ENCODE results near the gene PDE9A. TPM values are rescaled to one million over a fixed set of nuclear protein-coding genes. Genes with fewer than 3 reads are reported as not detected.
"Not testable (repeated sequence)": the region's sequence is repeated elsewhere in the genome, so short reads cannot be mapped to it uniquely, and the experiment has no call there.

The PDE9A gene
- total RNA-seq, 1 donor from 2014 or later, result 16.7 TPM

GRCh38 chr21:42690586-42690985 lies 37.2 kb downstream of the PDE9A start:
- DNase-seq, result no peak

GRCh38 chr21:42691901-42692559 lies 38.6 kb downstream of the PDE9A start:
- DNase-seq, result no peak

GRCh38 chr21:42692688-42693087 lies 39.3 kb downstream of the PDE9A start:
- DNase-seq, result no peak

DNA sequence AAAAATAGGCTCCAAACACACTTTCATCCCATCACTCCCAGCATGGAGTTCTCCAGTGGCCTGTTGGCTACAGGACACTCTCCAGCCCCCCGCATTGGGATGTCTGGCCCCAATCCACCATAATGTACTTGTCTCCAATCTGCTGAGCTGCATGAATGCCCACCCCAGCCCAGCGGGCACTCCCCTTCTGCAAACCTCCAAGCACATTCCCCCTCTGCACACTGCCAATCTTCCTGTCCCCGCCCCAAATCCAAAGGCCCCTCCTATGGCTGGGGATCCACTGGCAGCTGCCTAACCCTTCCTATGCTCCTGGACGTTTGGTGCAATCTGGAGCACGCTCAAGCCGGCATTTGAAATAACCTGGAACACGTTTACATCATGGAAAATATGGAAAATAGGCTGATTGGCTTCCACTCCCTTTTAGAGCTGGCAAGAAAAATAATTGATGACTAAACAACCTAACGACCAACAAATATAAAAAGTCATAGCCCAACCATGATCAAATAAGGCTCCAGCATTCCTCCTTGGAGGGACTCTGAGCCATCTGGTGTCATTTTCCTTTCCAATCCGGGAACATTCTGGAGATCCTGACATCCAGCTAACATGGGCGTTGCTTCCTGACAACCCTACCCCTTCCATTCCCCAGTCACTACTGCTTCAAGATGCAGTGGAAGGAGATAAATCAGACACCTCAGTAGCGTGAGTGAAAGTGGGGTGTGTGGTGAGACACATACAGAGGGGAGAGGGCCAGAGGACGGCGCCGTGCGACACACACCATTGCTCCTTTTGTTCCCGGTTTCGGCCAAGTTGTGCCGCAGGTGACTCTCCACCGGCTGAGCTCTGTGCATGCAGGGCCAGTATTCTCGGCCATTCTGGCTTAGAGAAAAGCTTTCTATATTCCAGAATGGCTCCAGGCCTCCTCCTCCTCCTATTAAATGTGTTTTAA lies 41.6 kb downstream of the PDE9A start:
- no peak for DNase-seq

GRCh38 chr21:42695697-42696380 lies 42.4 kb downstream of the PDE9A start:
- no peak for DNase-seq

- no peak for DNase-seq
Observed at GRCh38 chr21:42696501-42697040, 43.1 kb downstream of the PDE9A start.

DNA sequence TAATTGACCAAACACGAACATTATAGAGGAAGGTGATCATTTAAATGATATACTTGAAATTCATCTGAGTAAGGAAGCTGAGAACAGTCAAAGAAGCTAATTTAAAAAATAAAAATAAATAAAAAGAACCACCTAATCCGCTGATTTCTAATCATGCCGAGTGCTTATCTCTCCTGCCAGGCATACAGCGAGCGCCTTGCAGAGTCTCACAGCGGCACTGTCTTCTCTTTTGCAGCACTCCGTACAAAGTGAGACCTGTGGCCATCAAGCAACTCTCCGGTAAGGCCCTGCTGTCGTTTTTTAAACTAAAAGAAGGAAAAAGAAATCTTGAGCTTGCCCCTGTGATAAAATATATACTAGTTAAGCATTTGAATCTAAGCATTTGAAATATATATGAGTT lies 45.3 kb downstream of the PDE9A start:
- no peak for DNase-seq

DNA sequence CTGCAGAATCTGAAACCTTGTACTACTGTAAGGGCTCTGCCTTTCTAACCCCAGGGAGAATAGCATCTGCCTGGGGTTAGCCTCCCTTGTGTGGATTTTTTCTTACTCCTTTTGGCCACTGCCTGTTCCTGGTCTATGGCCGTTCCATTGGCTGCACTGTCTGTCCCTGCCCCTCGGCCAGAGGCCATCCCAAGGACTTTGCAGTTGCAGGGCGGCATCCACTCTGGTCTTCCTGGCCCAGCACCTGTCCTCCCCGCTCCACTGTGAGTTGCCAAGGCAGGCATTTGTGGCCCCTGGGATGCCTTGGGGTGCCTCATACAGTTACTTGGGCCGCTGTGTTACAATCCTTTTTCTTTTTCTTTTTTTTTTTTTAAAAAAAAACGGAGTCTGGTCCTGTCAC lies 45.8 kb downstream of the PDE9A start:
- no peak for DNase-seq

- DNase-seq, result no peak
Observed at GRCh38 chr21:42701706-42702456, 48.5 kb downstream of the PDE9A start.

DNA sequence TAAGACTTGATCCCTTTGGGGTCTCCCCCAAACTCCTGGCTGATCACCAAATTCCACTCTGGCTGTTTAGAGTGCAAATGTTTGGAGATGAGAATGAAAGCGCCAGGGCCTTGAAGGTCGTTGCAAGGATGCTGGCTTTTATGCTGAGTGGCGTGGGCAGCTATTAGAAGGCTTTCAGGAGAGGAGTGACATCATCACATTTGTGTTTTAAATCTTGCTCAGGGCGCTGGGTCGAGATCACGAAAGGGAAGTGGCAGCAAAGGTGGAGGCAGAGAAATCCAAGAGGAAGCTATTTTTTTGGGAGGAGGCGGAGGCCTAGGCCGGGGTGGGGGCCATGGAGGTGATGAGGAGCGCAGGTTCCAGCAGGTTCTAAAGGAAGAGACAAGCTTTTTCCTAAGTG lies 49.3 kb downstream of the PDE9A start:
- no peak for DNase-seq

DNA sequence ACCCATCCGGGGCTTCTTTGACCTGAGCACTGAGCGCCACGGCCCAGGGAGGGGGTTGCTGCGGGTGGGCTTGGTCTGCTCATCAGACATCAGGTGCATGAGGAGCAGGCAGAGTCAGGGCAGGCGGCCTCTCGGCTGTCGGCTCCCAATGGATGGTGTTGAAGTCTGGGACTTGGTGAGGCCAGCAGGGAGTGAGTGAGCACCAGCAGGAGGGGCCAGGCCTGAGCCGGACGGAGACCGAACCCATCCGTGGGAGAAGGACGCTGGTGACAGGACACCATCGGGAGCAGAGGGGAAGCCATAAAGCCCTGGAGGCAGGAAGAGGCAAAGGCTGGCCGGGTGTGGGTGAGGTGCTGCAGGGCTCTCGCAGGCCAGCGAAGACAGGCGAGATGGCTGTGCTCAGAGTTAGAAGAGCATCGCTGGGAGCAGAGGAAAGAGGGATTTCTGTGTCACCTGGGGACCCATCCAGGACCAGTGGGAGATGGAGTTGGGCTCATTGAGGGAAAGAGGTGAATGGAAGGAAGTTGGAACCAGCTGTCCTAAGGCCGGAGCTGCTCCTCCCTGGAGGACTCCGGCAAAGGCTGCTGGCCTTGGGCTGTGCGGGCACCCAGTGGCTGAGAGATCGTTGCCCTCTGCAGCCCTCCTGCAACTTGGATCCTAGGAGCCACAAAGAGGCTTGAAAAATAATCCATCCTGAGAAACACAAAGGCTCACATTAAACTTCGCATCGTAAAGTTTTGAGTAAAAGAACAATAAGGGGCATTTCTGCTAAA lies 49.9 kb downstream of the PDE9A start:
- DNase-seq, result no peak

DNA sequence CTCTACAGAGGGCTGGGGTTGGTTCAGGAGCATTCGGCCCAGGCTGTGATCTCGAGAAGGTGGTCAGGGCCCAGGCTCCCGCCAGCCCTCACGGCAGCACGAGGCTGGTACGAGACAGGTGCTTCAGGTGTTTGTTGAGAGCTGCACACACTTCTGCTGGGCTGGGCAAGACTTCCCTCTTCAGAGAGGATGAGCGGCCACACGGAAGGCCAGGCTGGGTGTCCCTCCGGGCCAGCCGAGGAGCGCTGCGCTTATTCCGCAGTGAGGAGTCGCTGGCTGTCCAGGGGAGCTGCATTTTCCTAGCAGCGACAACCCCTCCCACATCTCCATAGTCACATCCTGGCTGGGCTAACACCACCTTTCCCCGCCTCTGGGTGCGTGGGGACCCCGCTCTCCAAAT lies 50.5 kb downstream of the PDE9A start:
- DNase-seq, result no peak

DNA sequence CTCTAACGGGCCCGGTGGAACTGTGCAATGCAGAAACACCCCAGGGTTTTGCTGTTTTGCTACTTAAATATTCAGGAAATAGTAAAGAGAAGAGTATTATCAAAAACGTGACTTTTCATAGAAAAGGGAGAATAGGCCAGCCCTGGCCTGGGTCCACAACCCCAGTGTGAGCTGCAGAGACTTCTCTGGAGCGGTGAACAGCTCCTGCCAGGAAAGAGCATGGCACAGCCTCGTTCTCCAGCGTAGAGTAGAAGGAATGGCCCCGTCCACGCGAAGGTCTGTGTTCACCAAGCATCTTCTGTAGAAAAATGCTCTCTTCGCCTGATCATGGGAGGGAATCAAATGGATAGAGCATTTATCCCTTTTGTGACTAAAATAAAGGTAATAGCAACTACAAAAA lies 51.4 kb downstream of the PDE9A start:
- DNase-seq, result no peak

GRCh38 chr21:42705346-42705745 lies 51.9 kb downstream of the PDE9A start:
- no peak for DNase-seq

DNA sequence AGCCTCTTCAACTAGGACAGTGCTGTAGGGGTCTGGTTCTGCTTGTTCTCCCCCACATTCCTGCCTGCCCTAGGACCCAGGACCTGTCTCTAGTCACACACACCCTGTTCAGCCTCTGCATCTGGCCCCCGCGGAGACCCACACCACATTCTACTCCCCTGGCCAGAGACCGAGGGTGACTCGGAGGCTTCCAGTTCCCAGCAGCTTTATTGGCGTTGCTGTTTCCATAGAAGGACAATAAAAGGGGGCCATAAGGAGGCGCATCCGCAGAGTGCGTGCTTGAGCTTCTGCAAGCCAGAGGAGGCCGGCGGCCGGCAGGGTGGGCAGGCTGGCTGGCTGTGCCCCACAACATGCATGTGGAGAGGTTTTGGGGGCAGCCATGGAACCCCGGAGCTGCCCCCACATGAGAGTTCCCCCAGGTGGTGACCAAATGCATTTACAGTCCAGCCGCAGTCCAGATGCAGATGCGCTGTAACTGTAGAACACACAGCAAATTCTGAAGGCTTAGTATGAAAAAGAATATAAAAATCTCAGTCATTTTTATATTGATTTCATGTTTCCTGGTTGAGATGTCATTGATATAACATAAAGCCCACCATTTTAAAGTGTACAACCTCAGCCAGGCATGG lies 52.4 kb downstream of the PDE9A start:
- DNase-seq, result no peak

- DNase-seq, result no peak
Observed at GRCh38 chr21:42706765-42707164, 53.3 kb downstream of the PDE9A start.

DNA sequence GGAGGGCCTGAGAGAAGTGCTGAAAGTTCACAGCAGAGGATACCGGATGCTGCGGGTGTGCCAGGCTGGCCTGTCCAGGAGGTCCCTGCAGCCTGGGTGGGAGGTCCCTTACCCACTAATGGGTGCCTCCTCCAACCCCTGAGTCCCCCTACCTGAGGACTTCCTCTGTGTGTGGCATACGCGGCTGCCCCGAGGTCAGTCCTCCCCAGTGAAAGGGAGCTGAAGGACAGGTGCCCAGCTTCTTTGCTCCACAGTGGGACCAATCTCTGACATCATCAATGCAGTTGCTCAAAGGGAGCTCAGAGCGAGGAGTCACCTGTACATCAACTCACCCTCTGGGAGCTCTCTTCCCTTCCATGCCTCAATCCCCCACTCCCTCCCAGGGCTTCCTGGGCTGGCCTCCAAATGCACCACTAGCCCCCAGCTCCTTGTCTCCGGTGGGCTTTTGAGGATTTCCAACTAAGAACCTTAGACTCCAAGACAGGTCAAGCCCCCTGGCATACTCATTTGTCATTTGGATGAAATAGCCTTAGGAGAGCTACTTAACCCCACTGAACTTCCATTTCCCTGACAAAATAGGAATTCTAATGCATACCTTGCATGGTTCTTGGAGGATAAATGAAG lies 53.9 kb downstream of the PDE9A start:
- DNase-seq, result no peak

DNA sequence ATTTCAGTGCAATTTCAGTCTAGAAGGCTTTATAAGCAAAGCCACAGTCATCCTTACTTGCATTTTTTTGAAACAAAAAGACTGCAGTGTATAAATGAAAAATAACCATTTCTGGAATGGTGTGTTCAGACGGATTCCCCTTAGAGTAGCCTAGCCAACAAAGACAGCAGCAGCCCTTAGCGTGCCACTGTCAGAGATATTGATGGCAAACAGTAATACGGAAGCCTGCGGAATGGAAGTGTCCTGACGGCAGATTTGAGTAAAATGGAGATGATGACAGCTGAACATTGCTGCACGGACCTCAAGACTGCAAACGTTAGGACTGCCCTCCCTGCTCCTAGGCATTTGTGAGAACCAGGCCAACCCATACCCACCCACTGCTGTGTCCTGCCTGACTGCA lies 54.7 kb downstream of the PDE9A start:
- no peak for DNase-seq

DNA sequence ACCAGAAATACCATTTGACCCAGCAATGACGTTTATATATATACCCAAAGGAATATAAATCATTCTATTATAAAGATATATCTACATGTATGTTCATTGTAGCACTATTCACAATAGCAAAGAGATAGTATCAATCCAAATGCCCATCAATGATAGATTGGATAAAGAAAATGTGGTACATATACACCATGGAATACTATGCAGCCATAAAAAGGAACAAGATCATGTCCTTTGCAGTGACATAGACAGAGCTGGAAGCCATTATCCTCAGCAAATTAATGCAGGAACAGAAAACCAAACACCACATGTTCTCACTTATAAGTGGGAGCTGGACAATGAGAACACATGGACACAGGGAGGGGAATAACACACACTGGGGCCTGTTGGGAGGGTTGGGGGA lies 55.5 kb downstream of the PDE9A start:
- DNase-seq, result not testable (repeated sequence)

GRCh38 chr21:42711667-42712066 lies 58.2 kb downstream of the PDE9A start:
- no peak for DNase-seq

Measured in occipital lobe (tissue), 2 donors.